B cell (primary cell): Measurements from ENCODE around the gene LRRN2. TPM values are rescaled to one million over a fixed set of nuclear protein-coding genes. Genes with fewer than 3 reads are reported as not detected.

Source experiments
- ATAC-seq: fragments of 200-7000 bp; cut with Tn5 transposase; one replicate; pipeline ENCODE4 v1.10.0; 2021; ENCODE audit warnings: low read depth, mild to moderate bottlenecking, moderate number of reproducible peaks, moderate library complexity
- CTCF ChIA-PET: fragments of 350-600 bp; sonication (Branson Sonifier 250); formaldehyde crosslinking; loops from one replicate; lab custom pipeline; 2021; ENCODE audit warnings: antibody characterized with exemption, inconsistent platforms; lab: Charles Lee
- POLR2A ChIA-PET: fragments of 350-600 bp; sonication (Branson Sonifier 250); formaldehyde crosslinking; loops from one replicate; lab custom pipeline; 2021; ENCODE audit warnings: antibody characterized with exemption; lab: Charles Lee
- DNase-seq: peaks from one replicate; pipeline ENCODE4 v3.0.0; 2013
- H2AFZ ChIP-seq: 2 replicates; pipeline ENCODE4 v1.6.1; 2012; ENCODE audit warnings: mild to moderate bottlenecking, low read depth, low read length; ENCODE audit not compliant: insufficient read depth, poor library complexity, severe bottlenecking
- H3K27ac ChIP-seq, 2 donors: 1 replicate in 1 of 2; 2 replicates in 1 of 2; pipeline ENCODE4 v1.5.1; 2012 to 2013; ENCODE audit warnings: low read length in 2 of 2, mild to moderate bottlenecking in 2 of 2, moderate library complexity in 1 of 2
- H3K27me3 ChIP-seq, 4 experiments: fragments of 200-600 bp in 1 of 4; sonication (generic) in 1 of 4; replicated peaks in 1 of 4; 1 replicate in 2 of 4; 2 replicates in 2 of 4; pipeline versions ENCODE4 v1.6.1 to v1.7.0; 2013 to 2016; ENCODE audit warnings: low read length in 3 of 4, mild to moderate bottlenecking in 2 of 4, mixed read lengths in 1 of 4, moderate library complexity in 1 of 4; ENCODE audit not compliant: insufficient read depth in 4 of 4, control insufficient read depth in 3 of 4; ENCODE audit errors: control extremely low read depth in 1 of 4
- H3K36me3 ChIP-seq, 2 experiments: replicated peaks in 1 of 2; 1 replicate in 1 of 2; 2 replicates in 1 of 2; pipeline versions ENCODE4 v1.6.1 to v1.7.1; 2013; ENCODE audit warnings: low read length in 1 of 2; ENCODE audit not compliant: insufficient read depth in 2 of 2, control insufficient read depth in 1 of 2; ENCODE audit errors: control extremely low read depth in 1 of 2, extremely low read depth in 1 of 2
- H3K4me1 ChIP-seq, 2 donors: fragments of 200-600 bp in 1 of 2; sonication (generic) in 1 of 2; 1 replicate in 1 of 2; 2 replicates in 1 of 2; pipeline versions ENCODE4 v1.5.1 to v1.6.1; 2013 to 2017; ENCODE audit warnings: low read length in 2 of 2; ENCODE audit not compliant: control insufficient read depth in 2 of 2, insufficient read depth in 2 of 2
- H3K4me2 ChIP-seq: replicated peaks from 2 replicates; pipeline ENCODE3; 2012; ENCODE audit warnings: mild to moderate bottlenecking, low read depth, low read length; ENCODE audit not compliant: poor library complexity, severe bottlenecking
- H3K4me3 ChIP-seq, 5 experiments: fragments of 200-600 bp in 1 of 5; sonication (generic) in 1 of 5; 1 replicate in 3 of 5; 2 replicates in 2 of 5; pipeline versions ENCODE4 v1.5.1 to v1.7.0; 2011 to 2016; ENCODE audit warnings: low read length in 4 of 5, mild to moderate bottlenecking in 4 of 5, low read depth in 2 of 5, control low read depth in 1 of 5, moderate library complexity in 1 of 5; ENCODE audit not compliant: insufficient read depth in 1 of 5; ENCODE audit errors: control extremely low read depth in 1 of 5, extremely low read depth in 1 of 5
- H3K79me2 ChIP-seq: fragments of 200-600 bp; sonication (generic); one replicate; pipeline ENCODE4 v1.6.0; 2016; ENCODE audit warnings: low read length; ENCODE audit not compliant: control insufficient read depth, insufficient read depth
- H3K9ac ChIP-seq: fragments of 200-600 bp; sonication (generic); 2 replicates; pipeline ENCODE4 v1.6.1; 2017; ENCODE audit warnings: mild to moderate bottlenecking, low read length, moderate library complexity
- H3K9me3 ChIP-seq, 3 donors: one replicate each; pipeline versions ENCODE4 v1.6.1 to v1.7.1; 2013; ENCODE audit warnings: low read length in 2 of 3; ENCODE audit not compliant: control insufficient read depth in 2 of 3, insufficient read depth in 1 of 3; ENCODE audit errors: control extremely low read depth in 1 of 3
- H4K20me1 ChIP-seq: 2 replicates; pipeline ENCODE4 v1.6.0; 2012; ENCODE audit warnings: mild to moderate bottlenecking, low read length; ENCODE audit not compliant: insufficient read depth, control insufficient read depth, poor library complexity, severe bottlenecking
- H3K27ac Mint-ChIP-seq: one replicate; pipeline ENCODE4 v1.8.0; 2021; ENCODE audit warnings: mixed read lengths
- H3K27me3 Mint-ChIP-seq: one replicate; pipeline ENCODE4 v1.8.0; 2021; ENCODE audit warnings: mixed read lengths
- H3K4me1 Mint-ChIP-seq: one replicate; pipeline ENCODE4 v1.8.0; 2021; ENCODE audit warnings: mixed read lengths
- H3K4me3 Mint-ChIP-seq: one replicate; pipeline ENCODE4 v1.8.0; 2021; ENCODE audit warnings: mixed read lengths
- H3K9me3 Mint-ChIP-seq: one replicate; pipeline ENCODE4 v1.8.0; 2022; ENCODE audit warnings: mixed read lengths; ENCODE audit not compliant: insufficient read depth
- EZH2 ChIP-seq: IDR thresholded peaks from 2 replicates; pipeline ENCODE4 v1.6.1; 2012; ENCODE audit warnings: borderline replicate concordance, low read depth, mild to moderate bottlenecking, moderate library complexity, low read length; ENCODE audit not compliant: insufficient read depth, poor library complexity, severe bottlenecking
- WGBS: methylation state at CpG from one replicate; pipeline ENCODE4 v1.1.5; 2013; ENCODE audit warnings: missing lambda C conversion rate; ENCODE audit not compliant: insufficient coverage; 5-methylcytosine and 5-hydroxymethylcytosine counted together
- intact Hi-C: fragments of 100-400 bp; cut with micrococcal nuclease; formaldehyde crosslinking; loops from one replicate; pipeline ENCODE4 v1.10.0; 2022
- polyA plus RNA-seq: library from polyadenylated mRNA; depleted of rRNA; stranded (reverse); fragments of >200 nt; gene quantifications from 2 replicates; pipeline ENCODE4 v1.2.3, GENCODE V29; 2012
- total RNA-seq, 2 donors: library from RNA; stranded (reverse); fragments of 120-200 nt in 1 of 2; gene quantifications; 1 replicate in 1 of 2; 2 replicates in 1 of 2; pipeline versions ENCODE4 v1.2.3 to v1.2.4, GENCODE V29; 2013 to 2022
- TF ChIP-seq, protein P1 (sequence below): fragments of 200-600 bp; IDR thresholded peaks from one replicate; pipeline ENCODE4 v1.8.0; 2022; ENCODE audit warnings: antibody characterized with exemption, mild to moderate bottlenecking

LRRN2 gene
- total and polyA plus RNA-seq, 2 donors (not counting 1 experiment from before 2014, with no cell fraction given) = not detected

DNA sequence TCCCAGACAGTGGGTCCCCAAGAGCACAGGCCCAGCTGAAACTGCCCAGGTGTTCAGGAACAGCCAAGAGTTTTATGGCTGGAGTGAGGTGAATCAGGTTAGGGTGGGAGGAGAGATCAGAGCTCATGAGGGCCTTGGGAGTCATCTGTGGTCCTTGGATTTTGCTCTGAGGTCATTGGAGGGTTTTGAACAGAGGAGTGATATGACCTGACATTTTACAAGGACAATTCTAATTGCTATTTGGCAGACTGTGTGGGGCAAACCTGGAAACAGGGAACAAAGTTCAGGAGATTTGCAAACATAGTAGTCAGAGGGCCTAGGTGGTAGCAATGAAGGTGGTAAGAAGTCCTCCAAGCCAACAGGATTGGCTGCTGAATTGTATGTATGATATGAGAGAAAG, 31.1 kb upstream of the LRRN2 start:
- Histone ChIP-seq H3K9me3 (no peaks in the 10 kb centered on the region), H4K20me1 (no peaks in the 10 kb centered on the region), H3K4me1 (peaks cover 24 to 34% of the 10 kb centered on the region in 2 donors), H3K36me3 (no peaks in the 10 kb centered on the region), H3K9ac (no peak overlapping the region), H3K27ac (no peak overlapping the region), H3K4me3 (no peak overlapping the region), H3K4me2 (no peak overlapping the region), H3K27me3 (peaks cover 0 to 16% (median 10%) of the 10 kb centered on the region in 4 experiments), H2AFZ (no peak overlapping the region), H3K79me2 (no peaks in the 10 kb centered on the region)
- Mint-ChIP-seq H3K4me3 (no peak overlapping the region), H3K27ac (no peak overlapping the region), H3K27me3 (peaks cover 15% of the 10 kb centered on the region), H3K4me1 (peaks cover 36% of the 10 kb centered on the region), H3K9me3 (no peaks in the 10 kb centered on the region)
- ATAC-seq = no peak
- TF ChIP-seq EZH2 = no peak
- TF ChIP-seq, protein P1, sequence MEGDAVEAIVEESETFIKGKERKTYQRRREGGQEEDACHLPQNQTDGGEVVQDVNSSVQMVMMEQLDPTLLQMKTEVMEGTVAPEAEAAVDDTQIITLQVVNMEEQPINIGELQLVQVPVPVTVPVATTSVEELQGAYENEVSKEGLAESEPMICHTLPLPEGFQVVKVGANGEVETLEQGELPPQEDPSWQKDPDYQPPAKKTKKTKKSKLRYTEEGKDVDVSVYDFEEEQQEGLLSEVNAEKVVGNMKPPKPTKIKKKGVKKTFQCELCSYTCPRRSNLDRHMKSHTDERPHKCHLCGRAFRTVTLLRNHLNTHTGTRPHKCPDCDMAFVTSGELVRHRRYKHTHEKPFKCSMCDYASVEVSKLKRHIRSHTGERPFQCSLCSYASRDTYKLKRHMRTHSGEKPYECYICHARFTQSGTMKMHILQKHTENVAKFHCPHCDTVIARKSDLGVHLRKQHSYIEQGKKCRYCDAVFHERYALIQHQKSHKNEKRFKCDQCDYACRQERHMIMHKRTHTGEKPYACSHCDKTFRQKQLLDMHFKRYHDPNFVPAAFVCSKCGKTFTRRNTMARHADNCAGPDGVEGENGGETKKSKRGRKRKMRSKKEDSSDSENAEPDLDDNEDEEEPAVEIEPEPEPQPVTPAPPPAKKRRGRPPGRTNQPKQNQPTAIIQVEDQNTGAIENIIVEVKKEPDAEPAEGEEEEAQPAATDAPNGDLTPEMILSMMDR = no peak
- POLR2A ChIA-PET = no interaction called here
- DNase-seq = no peak
- CTCF ChIA-PET = interaction anchor here (1.0 kb wide), 1 partner anchor 86 kb away, joined by 3 read pairs; no protein-coding TSS in a partner anchor
- intact Hi-C loops = no loop called here

DNA sequence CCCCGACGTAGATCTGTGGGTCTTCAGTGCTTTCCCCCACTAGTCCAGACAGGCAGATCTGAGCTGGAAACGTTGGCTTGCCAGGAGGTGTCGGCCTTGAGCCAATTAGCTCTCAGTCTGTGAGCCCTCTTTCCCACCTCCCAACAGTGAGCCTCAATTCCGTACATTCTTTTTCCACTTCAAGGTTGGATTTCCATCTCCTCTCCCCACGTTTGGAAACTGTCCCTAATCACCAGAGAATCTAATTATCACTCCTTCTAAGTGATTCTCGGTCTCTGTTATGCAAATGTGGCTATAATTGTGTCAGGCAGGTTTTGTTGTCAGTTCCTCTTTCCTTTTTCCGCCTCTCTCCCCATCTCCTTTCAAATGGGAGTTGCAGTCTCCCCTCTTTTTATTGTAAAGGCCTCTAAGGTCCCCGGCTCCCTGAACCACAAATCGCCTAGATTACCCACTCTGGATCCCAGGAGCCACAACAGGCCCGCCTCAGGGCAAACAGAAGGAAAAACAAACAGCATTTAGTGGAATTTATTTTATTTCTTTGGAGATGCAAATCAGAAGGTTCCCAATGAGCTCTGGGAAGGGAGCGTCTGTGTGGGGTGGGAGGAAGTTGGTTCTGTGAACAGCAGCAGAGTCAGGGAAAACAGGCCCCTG, 29.4 kb upstream of the LRRN2 start:
- Mint-ChIP-seq H3K9me3 (no peaks in the 10 kb centered on the region), H3K27ac (no peak overlapping the region), H3K4me3 (peak overlapping the region; percentile 70), H3K4me1 (peaks cover 36% of the 10 kb centered on the region), H3K27me3 (peaks cover 30% of the 10 kb centered on the region)
- Histone ChIP-seq H3K4me3 (peak overlapping the region in 1 of 5 experiments; percentile 15), H3K4me2 (peak overlapping the region; percentile 36), H3K79me2 (no peaks in the 10 kb centered on the region), H3K27me3 (peaks cover 0 to 28% (median 15%) of the 10 kb centered on the region in 4 experiments), H4K20me1 (no peaks in the 10 kb centered on the region), H3K4me1 (peaks cover 24 to 34% of the 10 kb centered on the region in 2 donors), H3K27ac (no peak overlapping the region), H2AFZ (peak overlapping the region; percentile 6), H3K36me3 (no peaks in the 10 kb centered on the region), H3K9me3 (no peaks in the 10 kb centered on the region), H3K9ac (peak overlapping the region; percentile 32)
- DNase-seq = peak; percentile 22
- WGBS = 77% methylated on average over 7 of the region's 12 CpGs
- ChIA-PET CTCF (interaction anchor here (1.2 to 1.3 kb wide), 2 partner anchors 29 to 92 kb away, joined by 3 to 5 read pairs; no protein-coding TSS in a partner anchor), POLR2A (no interaction called here)
- TF ChIP-seq, protein P1 = no peak
- no peak for TF ChIP-seq EZH2
- intact Hi-C loops = no loop called here
- no peak for ATAC-seq
